Retinal pigment epithelial cell (primary cell): ENCODE data around the gene AOPEP.

Source experiments
- DNase-seq: peaks from one replicate; pipeline ENCODE4 v3.0.0-alpha.2; 2010; ENCODE audit warnings: low read depth
- H3K4me3 ChIP-seq: 2 replicates; pipeline ENCODE4 v1.5.1; 2011; ENCODE audit warnings: mild to moderate bottlenecking, low read length, control low read depth, moderate library complexity
- TF ChIP-seq, protein P1 (sequence below): conservative IDR thresholded peaks from 2 replicates; pipeline ENCODE4 v1.5.1; 2011; ENCODE audit warnings: low read depth, low read length, control low read depth, inconsistent platforms

The AOPEP gene

DNA sequence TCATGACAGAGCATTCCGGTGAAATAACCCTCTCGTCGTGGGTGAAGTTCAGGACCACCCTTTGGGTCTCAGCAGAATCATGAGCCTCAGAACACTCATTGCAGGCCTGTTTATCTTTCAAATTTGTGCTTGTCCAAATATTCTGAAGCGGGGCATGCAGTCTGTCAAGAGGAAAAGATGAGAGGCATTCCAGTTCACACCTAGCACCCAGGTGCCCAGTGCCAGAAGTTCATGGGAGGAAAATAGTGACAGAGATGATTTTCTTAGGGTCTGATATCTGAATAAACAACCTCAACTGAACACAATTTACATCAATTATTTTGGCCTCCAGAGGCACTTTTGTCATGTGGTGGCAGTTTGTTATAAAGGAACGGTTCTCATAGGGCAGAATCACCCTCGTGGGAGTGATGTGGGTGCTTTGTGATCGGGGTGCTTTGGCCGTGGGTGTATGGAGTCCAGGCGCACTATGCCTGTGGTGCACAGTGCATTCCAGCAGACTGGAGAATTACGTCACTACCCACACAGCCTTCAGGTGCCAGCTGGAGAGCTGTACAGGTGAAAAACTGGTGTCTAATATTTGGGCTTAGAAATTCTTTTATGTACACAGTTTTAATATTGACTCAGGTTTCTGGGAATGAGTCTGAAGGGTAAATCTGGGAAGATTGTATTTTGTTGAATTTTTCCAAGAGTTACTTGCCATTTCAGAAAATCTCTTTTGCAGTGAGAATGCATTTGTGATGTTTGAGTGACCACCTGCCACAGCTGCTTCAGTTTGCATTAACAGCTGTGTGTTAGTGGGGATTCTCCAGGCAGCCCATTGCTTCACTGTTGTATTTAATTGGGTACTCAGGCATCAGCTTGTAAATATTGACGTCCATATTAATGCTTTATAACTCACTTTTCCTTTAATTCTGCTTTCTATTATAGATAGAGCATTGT, 301.7 kb downstream of the AOPEP start:
- H3K4me3 ChIP-seq: no peak overlapping the region
- DNase-seq: no peak
- TF ChIP-seq, protein P1, sequence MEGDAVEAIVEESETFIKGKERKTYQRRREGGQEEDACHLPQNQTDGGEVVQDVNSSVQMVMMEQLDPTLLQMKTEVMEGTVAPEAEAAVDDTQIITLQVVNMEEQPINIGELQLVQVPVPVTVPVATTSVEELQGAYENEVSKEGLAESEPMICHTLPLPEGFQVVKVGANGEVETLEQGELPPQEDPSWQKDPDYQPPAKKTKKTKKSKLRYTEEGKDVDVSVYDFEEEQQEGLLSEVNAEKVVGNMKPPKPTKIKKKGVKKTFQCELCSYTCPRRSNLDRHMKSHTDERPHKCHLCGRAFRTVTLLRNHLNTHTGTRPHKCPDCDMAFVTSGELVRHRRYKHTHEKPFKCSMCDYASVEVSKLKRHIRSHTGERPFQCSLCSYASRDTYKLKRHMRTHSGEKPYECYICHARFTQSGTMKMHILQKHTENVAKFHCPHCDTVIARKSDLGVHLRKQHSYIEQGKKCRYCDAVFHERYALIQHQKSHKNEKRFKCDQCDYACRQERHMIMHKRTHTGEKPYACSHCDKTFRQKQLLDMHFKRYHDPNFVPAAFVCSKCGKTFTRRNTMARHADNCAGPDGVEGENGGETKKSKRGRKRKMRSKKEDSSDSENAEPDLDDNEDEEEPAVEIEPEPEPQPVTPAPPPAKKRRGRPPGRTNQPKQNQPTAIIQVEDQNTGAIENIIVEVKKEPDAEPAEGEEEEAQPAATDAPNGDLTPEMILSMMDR: no peak

DNA sequence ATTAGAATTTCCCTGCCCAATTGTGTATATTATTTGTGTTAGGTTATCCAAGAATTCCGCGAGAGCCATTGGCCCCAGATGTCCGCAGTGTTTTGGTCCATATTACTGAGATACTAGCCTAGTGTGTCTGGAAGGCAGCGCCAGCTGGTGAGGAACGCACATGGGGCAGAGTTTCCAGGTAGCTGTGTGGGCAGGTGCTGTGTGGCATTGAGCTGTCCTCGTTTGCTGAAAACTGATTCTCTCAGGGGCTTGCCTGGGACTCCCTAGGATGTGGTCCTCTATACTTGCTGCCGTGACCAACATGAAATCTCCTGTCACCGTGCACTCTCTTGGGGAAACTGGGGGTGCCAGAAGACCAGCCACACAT, 302.3 kb downstream of the AOPEP start:
- no peak overlapping the region for H3K4me3 ChIP-seq
- TF ChIP-seq, protein P1: no peak
- no peak for DNase-seq

DNA sequence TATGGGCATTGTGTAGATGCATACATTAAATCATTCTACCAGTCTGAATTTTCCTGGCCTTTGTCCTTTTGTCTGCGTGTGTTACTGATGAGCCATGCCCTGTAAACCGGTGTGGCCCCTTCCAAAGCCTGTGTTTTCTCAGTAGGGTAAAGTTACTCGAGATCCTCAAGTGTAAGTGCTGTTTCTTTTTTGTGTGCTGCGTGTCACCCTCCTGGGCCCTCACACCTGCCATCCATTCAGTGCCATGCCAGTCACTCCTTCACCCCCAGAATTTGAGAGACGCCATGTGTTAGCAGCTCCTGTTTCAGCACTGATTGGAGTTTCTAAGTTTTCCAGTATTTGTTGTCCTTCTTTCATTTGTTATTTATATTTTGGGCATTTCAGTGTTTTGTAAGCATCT, 302.8 kb downstream of the AOPEP start:
- no peak for DNase-seq
- TF ChIP-seq, protein P1: no peak
- no peak overlapping the region for H3K4me3 ChIP-seq

- no peak for DNase-seq
Measured at GRCh38 chr9:95029720-95030119, 303.2 kb downstream of the AOPEP start.

DNA sequence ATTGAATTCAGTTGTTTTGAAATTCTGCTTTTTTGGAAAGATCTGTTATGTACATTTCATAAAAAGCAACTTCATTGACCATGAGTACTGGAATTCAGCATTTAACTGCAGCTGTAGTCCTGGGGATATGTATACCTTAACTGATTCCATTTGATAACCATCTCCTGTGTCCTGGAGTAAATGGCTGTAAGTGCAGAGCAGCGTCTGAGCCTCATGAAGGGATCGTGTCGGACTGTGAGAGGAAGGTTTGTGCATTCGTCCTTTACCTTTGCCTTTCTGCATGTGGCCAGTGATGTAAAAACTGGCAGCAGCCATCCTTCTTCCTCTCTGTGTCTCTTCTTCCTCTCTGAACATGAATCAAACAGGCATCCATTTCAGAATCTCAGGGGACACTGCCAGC, 303.8 kb downstream of the AOPEP start:
- DNase-seq: no peak
- TF ChIP-seq, protein P1: no peak
- no peak overlapping the region for H3K4me3 ChIP-seq

More at GRCh38 chr9:95029720-95030119, 303.2 kb downstream of the AOPEP start:
- H3K4me3 ChIP-seq: no peak overlapping the region
- TF ChIP-seq, protein P1: no peak

DNA sequence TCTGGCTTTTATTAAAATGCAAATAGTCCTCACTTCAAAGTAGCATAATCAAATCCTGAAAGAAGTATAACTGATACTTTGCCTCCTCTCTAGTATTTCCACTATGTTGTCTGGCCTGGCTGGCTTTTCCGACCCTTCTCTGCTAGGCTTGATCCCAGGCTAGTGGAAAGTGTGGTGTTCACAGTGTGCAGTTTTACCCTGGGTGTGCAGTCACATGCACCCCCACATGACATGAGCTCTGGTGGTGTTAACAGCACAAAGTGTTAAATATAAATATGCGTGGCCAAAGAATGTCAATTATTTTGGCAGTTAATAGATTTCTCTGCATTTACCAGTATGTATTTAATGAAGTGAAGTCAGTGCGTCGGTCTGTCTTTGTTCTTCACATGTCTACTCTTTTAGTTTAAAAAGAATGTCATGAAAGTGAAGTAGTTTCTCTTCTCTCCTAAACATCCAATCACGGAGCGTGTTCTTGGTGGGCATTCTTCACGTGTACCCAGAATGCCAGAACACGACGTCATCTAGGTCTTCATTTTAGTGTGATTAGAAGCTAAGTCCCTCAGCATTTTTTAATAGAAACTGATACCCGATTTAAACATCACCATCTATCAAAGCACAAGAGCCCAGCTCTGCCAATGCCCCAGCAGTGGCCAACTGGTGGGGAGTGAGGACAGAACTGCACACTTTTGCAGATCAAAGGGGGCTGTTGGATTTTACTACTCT, 304.6 kb downstream of the AOPEP start:
- DNase-seq: no peak
- TF ChIP-seq, protein P1: no peak

More for the DNA sequence above, 304.6 kb downstream of the AOPEP start:
- H3K4me3 ChIP-seq: no peak overlapping the region
